GM19238 (cell line): ENCODE data around the gene HLX.

Experiments used
- DNase-seq: peaks from one replicate; pipeline ENCODE4 v3.0.0; 2011; ENCODE audit warnings: low spot score; ENCODE audit not compliant: insufficient read length

Gene HLX, protein sequence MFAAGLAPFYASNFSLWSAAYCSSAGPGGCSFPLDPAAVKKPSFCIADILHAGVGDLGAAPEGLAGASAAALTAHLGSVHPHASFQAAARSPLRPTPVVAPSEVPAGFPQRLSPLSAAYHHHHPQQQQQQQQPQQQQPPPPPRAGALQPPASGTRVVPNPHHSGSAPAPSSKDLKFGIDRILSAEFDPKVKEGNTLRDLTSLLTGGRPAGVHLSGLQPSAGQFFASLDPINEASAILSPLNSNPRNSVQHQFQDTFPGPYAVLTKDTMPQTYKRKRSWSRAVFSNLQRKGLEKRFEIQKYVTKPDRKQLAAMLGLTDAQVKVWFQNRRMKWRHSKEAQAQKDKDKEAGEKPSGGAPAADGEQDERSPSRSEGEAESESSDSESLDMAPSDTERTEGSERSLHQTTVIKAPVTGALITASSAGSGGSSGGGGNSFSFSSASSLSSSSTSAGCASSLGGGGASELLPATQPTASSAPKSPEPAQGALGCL

DNA sequence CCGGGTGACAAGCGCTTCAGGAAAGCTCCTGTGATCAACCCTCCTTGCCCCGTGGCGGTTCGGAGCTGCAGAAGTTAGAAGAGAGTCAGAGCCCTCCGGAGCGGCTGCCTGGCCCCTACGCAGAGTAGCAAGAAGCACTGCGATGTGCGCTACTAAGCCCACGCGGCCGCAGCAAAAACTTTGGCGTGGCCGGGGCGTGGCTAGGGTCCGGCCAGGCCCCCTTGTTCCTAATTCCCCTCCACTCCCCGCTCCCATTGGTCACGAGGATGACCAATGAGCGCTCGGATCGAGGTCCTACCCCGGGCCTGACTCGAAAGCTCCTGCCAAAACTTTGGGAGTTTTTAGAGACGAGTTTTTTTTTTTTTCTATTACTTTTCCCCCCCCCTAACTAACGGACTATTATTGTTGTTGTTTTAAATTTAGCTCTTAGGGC, at the start of gene HLX:
Gene HLX, plus strand, starts transcription at position 368 of the 433 bp plus-strand sequence. CDS start 415 bp downstream, outside the sequence.
- peak; percentile 29 for DNase-seq

DNA sequence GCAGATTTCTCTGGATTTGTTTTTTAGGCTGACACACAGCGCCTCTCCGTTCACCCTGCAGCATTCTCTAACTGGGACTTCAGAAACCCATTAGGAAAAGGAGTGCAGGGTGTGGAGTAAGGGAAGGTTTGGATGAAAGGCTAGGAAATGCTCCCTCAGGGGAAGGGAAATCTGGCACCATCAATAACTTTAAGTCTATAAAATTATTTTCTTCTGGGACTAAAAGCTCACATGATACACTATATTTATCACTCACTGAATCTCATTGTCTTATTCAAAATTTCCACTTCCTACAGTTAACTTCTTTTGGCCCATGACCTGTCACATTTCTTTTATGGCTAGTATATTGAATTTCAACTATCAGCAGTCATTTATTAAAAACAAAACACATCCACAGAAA, 45.8 kb upstream of the HLX start:
- DNase-seq = no peak

DNA sequence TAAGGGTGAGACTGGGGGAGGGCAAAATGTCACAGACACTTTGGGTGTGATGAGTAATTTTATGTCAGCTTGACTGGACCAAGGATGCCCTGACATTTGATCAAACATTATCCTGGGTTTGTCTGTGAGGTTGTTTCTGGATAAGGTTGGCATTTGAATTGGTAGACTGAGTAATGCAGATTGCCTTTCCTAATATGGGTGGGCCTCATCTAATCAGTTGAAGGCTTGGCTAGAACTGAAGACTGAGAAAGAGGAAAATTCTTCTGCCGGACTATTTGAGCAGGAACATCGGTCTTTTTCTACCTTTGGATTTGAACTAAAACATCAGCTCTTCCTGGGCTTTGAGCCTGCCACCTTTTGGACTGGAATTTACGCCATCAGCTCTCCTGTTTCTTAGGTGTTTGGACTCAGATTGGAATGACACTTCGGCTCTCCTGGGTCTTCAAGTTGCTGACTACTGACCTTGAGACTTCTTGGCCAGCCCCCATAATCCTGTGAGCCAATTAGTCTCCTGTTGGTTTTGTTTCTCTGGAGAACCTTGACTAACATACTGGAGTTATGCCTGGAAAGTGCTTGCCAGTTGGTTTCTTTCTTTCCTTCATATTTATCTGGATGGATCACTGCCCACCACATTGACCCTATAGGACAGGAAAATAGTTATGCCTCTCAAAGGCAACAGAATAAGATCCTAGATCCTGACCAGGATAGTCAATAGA, 44.9 kb upstream of the HLX start:
- no peak for DNase-seq

DNA sequence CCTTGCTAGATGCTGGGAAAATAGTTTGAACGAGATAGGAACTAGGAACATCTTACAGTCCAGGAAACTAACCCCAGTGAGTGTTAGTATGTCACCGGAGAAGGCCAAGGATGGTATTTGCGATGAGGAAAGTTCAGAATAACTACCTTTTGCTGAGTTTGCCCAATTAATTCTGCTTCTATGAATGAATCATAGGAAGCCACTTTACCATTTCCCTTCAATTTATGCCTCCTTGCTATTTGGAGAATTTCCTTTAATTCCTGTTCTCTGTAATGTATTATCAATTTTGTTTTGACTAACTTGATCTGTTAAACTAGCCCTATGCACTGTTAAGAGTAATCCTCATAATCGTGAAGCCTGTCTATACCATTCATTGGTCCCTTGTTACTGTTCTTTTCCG, 40.7 kb upstream of the HLX start:
- no peak for DNase-seq

DNA sequence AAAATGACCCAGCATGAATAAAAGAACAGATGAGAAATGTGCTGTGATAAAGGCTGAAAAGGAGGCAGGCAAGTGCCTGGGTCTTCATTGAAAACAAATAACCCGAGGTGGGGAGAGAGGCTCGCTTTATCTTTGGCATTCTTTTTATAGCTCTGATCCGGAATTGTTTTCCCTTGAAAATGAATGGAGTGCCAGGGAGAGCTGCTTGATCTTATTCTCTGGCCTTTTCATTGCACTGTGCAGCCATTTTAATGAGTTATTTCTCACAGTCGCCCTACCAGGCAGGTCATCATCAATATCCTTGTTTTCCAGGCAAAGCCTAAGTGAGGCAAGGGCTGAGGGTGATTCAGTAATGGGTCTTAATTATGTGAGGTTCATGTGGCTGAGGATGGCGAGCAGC, 39.8 kb upstream of the HLX start:
- DNase-seq = no peak

DNA sequence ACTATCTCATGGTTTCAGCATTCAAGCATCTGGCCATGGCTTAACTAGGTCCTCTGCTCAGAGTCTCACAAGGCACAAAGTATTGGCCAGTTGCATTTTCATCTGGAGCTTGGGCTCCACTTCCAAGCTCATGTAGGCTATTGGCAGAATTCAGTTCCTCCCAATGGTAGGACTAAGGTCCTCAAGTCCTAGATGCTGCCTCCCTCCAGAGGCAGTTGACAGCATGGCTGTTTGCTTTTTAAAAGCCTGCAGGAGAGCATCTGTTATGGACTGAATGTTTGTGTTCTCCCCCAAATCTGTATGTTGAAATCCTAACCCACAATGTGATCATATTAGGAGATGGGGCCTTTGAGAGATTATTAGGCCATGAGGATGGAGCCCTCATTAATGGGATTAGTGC, 38.0 kb upstream of the HLX start:
- no peak for DNase-seq

DNA sequence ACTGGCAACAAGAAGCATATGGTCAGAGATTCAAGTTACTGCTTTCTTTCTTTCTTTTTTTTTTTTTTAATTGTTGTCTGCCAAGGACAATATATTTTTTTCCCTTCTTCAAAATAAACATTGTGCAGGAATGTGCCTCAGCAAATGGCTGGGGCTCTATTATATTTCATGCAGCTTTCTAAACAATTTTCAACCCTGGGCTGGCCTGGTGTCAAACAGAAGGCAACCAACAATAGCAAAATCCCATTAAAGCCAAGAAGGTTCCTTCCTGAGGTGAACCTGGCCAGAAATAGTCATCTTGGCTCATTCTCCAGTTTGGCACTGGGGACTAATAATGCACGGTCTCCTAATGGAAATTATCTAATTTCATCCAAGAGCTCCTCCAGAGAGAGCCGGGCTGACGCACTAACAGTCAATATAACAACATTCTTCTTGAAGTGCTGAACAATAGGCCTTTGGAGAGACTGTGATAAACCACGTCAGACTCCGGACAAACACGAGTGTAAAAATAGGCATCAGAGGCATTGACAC, 35.7 kb upstream of the HLX start:
- no peak for DNase-seq

DNA sequence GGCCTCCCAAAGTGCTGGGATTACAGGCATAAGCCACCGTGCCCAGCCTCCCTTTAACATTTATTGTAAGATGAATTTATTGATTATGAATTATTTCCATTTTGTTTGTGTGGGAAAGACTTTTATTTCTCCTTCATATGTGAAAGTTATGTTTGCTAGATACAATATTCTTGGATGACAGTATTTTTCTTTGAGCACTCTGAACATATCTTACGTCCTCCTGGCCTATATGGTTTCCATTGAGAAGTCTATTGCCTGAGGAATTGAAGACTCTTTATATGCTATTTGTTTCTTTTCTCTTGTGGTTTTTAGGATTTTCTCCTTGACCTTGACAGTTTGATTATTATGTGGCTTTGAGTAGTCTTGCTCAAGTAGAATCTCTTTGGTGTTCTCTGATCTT, 26.8 kb upstream of the HLX start:
- DNase-seq = no peak

DNA sequence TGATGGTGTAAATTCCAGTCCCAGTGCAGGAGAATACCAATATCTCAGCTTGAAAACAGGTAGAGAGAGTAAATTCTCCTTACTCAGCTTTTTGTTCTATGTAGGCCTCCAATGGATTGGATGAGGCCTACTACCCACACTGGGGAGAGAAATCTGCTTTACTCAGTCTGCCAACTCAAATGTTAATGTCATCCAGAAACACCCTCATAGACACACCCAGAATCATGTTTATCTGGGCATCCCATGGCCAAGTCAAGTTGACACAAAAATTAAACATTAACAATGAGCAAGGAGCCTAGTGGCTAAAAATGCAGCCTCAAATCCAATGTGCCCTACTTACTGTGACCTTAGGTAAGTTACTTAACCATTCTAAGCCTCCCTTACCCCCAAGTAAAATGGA, 6.9 kb upstream of the HLX start:
- DNase-seq = no peak

DNA sequence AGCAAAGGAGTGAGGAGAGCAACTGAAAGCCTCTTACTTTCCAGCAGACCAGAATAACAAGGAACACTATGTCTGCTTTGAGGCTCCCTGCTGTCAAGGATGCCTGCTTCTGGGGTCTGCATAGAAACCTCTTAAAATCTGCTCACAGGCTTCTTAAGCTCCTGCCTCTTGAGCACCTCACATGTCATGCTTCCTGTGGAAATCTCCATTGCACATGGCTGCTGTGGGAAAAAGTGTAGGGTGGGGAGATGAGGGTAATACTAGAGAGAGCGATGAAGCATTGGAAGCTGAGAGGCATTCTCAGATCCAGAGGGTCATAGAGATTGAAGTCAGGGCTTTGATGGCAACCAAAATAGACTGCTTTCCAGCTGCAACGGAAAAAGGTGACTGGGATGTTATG, 6.2 kb upstream of the HLX start:
- DNase-seq = no peak

DNA sequence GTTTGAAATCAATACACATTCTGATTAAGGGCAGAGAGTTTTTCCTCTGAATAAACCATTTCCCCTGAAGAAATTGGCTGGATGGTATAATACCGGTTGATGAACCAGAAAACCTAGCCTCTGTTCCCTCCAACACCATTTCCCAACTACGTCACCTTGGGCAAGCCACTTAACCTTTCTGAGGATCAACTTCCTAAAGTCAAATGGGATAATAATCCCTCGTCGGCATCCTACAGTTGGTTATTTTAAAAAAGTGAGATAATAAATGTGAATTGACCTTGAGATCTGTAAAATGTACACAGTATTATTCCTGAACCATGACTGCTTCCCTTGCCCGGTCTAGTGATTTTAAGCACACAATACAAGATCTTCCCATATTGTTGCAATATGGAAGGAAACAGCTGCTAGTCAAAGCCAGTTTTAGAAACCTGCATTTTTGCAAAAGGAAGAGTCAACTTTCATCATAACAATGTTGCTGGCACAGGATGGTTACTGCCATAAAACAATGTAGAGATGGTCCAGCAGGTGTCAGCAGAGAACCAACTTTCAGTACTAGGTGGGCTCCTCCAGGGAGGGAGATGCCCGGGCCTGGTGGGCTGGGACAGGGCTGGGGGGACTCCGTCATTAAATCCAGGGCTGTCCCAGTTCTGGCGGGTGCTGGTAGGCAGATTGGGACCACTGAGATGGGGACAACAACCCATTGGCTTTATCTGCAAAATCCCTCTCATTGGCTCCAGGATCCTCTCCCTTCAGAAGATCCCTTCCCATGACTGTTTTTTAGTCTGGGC, 5.2 kb upstream of the HLX start:
- no peak for DNase-seq

DNA sequence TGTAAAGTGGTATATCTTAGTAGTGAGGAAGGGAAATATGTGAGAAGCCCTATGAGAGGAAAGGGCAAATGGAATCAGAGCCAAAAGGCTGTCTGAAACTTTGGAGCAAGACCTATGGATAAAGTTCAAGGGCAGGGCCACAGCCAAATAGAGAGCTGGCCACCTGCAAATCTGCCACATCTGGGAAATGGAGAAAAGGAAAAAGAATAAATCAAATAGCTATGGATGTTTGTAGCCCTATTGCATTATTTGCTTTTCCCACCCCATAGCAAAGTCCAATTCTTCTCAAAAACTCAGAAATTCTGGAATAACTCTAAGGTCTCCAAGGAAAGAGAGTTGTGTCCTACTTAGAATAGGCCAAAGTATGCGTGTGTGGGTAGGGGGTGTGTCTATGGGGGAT, 4.0 kb upstream of the HLX start:
- no peak for DNase-seq

DNA sequence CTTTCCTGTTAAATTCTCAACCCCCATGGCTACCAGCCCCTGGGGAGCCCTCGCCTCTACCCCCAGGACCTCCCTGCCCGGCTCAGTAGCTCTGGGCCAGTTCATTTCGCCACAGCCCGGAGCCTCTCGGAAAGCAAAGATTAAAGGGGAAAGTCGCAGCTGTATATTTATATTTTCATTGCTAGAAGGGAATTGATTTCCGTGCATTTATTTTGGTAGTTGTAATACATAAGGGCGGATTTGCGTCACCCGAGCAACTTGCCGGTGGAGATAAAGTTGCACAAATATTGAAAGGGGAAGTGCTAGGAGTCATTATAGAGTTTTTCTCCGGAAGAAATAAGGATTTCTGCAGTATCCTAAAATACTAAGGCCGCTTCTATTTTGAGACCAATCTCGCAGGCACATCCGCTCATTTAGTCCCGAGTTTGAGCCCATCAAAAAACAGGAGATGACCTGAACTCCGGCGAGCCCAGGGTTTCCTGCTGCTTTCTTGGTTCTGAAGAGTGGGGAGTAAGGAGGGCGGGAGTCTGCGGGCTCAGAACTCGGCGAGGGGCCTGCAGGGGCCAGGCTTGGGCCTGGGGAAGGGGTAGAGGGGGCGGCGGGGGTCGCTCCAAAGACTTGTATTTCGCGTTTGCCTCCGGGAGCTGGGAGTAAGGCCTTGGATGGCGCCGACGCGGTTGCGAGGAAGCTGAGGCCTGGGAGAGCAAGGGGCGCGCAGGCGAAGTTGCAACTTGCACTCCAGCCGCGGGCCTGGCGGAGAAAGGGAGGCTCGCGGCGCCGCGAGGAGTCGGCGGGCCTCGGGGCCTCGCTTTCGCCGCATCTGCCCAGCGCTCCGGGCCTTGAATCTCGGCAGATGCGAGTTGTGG, 2.5 kb upstream of the HLX start:
- no peak for DNase-seq

DNA sequence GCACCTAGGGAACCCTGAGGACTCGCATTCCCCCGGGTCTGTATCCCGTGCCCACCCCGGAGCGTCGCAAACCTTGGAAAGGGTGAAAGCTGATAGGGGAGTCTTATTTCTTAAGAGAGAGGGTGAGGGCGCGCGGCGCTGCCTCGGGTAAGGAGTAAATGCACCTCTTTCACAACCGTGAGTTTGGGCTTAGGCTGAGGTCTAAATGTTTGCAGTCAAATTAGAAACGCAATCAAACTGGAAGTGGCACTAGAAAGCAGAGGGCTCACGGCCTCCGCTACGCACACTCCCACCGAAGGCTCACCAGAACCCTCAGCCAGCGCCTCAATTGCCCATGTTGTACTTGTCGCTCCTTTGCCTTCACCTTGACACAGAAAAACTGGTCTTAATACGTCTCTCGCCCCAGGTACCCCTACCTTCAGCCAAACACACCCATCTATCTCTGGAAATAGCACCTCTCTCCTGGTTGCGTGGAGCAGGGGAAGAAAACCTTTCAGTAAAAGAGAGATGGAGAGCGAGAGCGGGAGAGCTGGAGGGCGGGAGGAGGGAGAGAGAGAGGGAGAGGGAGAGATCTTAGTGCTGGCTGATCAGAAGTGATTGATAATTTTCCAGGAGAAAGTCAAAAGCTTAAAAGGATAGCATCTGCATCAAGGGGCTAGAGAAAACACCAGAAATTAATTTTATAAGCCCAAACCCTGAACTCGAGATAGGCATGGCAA, 1.7 kb upstream of the HLX start:
- no peak for DNase-seq

DNA sequence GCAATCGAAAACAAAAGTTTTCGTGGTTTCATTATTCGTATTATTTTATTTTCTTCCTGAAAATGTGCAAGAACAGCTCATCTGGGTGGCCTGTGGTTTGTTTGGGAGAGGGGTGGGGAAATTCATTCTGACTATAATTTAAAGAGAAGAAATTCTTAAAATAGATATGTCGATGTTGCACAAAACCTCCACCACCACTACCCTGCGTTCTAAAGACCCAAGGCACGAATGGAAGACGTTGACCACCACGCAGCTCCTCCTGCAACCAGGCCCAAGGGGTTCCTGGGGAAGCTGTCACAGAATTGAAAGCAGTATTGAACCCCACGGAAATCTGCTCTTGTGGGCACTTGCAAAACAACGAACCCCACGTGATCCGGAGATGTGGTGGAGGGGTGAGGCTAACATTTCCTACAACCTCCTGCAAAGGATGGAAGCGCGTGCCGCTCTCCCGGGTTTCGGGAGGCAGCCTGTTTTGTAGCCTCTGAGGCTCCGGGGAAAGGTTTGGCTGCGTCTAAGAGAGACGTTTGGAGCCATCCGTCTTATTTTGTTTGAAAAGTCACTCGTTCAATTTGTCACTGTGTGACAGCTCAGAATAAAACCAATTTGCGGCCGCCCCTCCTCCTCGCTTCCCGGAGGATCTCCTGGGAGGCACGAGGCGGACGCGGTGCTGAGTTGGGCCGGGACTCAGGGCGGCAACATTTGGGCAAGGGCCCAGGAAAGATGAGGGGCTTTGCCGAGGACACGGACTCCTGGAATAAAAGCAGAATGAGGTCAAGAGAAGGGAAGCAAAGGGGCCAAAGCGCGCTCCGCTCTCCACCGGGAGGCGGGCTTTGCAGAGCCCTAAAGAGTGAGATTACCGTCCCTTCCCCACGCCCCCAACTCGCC, 810 bp upstream of the HLX start:
- no peak for DNase-seq

DNA sequence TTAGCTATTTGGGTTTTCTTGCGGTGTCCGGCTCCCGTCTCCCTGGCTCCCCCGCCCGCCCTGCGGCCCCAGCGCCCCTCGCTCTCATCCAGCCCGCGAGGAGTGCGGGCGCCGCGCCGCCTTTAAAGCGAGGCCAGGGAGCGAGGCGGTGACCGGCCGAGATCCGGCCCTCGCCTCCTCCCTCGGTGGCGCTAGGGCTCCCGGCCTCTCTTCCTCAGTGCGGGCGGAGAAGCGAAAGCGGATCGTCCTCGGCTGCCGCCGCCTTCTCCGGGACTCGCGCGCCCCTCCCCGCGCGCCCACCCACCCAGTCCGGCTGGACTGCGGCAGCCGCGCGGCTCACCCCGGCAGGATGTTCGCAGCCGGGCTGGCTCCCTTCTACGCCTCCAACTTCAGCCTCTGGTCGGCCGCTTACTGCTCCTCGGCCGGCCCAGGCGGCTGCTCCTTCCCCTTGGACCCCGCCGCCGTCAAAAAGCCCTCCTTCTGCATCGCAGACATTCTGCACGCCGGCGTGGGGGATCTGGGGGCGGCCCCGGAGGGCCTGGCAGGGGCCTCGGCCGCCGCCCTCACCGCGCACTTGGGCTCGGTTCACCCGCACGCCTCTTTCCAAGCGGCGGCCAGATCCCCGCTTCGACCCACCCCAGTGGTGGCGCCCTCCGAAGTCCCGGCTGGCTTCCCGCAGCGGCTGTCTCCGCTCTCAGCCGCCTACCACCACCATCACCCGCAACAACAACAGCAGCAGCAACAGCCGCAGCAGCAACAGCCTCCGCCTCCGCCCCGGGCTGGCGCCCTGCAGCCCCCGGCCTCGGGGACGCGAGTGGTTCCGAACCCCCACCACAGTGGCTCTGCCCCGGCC, 492 bp downstream of the HLX start:
- DNase-seq = peak; percentile 37

DNA sequence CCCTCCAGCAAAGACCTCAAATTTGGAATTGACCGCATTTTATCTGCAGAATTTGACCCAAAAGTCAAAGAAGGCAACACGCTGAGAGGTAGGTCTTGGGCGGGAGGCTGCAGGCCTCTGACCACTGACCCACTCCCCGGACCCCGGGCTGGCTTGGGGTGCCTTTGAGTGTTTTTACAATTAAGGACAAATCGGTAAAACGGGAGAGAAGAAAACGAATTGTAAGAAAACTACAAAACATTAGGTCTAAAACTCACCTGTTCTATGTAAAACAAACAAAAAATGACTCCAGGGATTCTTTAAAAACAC, 1.1 kb downstream of the HLX start:
- no peak for DNase-seq
